Stomach (tissue), 9 donors: ENCODE measurements around the gene PDLIM5. TPM values are rescaled to one million over a fixed set of nuclear protein-coding genes. Genes with fewer than 3 reads are reported as not detected.

ENCODE experiments used
- DNase-seq, 2 donors: peaks; one replicate each; pipeline versions ENCODE4 v3.0.0 to v3.0.0-alpha.2; 2013 to 2019
- H3K27ac ChIP-seq, 5 donors: fragments of 200-600 bp in 4 of 5; sonication (generic) in 4 of 5; one replicate each; pipeline ENCODE4 v1.5.1; 2013 to 2019; ENCODE audit warnings: mild to moderate bottlenecking in 1 of 5, moderate library complexity in 1 of 5
- H3K27me3 ChIP-seq, 3 donors: fragments of 200-600 bp; sonication (generic); one replicate each; pipeline ENCODE4 v1.5.1; 2017 to 2019; ENCODE audit warnings: mixed run types in 1 of 3
- H3K36me3 ChIP-seq, 4 donors: fragments of 200-600 bp; sonication (generic); 1 replicate in 3 of 4; 2 replicates in 1 of 4; pipeline ENCODE4 v1.5.1; 2016 to 2019
- H3K4me1 ChIP-seq, 4 donors: fragments of 200-600 bp; sonication (generic); one replicate each; pipeline ENCODE4 v1.5.1; 2016 to 2019
- H3K4me3 ChIP-seq, 4 donors: fragments of 200-600 bp; sonication (generic) in 3 of 4; one replicate each; pipeline ENCODE4 v1.5.1; 2016 to 2019; ENCODE audit warnings: mild to moderate bottlenecking in 1 of 4
- H3K9me3 ChIP-seq, 4 donors: fragments of 200-600 bp; sonication (generic); one replicate each; pipeline ENCODE4 v1.5.1; 2016 to 2019
- CTCF ChIP-seq, 7 experiments: fragments of 450-650 bp in 4 of 7; fragments of 200-600 bp in 3 of 7; sonication (generic) in 3 of 7; IDR thresholded peaks; one replicate each; pipeline ENCODE4 v1.5.1; 2016 to 2019; ENCODE audit warnings: antibody characterized with exemption in 7 of 7, control low read depth in 2 of 7, mild to moderate bottlenecking in 1 of 7
- EP300 ChIP-seq: sonication (generic); formaldehyde crosslinking; IDR thresholded peaks from one replicate; pipeline ENCODE4 v1.6.1; 2017; ENCODE audit warnings: antibody characterized with exemption
- POLR2A ChIP-seq, 4 donors: fragments of 450-650 bp; IDR thresholded peaks; one replicate each; pipeline ENCODE4 v1.6.1; 2016; ENCODE audit warnings: antibody characterized with exemption in 4 of 4, control low read depth in 2 of 4, mild to moderate bottlenecking in 1 of 4, moderate library complexity in 1 of 4
- POLR2AphosphoS5 ChIP-seq, 3 donors: sonication (generic); formaldehyde crosslinking; IDR thresholded peaks; one replicate each; pipeline ENCODE4 v1.6.1; 2016; ENCODE audit warnings: antibody characterized with exemption in 3 of 3
- WGBS, 5 donors: extraction: QIAGEN DNeasy Blood & Tissue Kit in 3 of 5; methylation state at CpG; one replicate each; pipeline versions ENCODE4 v1.1.5 to v1.1.7; 2013 to 2018; 5-methylcytosine and 5-hydroxymethylcytosine counted together
- intact Hi-C: fragments of 100-400 bp; cut with DNase I; formaldehyde crosslinking; loops from one replicate; pipeline ENCODE4 v1.15.1; 2023; ENCODE audit warnings: low total_unique reads
- polyA plus RNA-seq, 3 donors: library from polyadenylated mRNA; stranded (reverse); fragments of 200-250 nt; gene quantifications; one replicate each; pipeline ENCODE4 v1.2.3, GENCODE V29; 2013
- total RNA-seq, 5 donors: library from RNA; depleted of rRNA; stranded (reverse); fragments of >200 nt; gene quantifications; one replicate each; pipeline versions ENCODE4 v1.1.0 to v1.2.3, GENCODE V29; 2014 to 2016
- donor health status: healthy with polysubstance abuse.
- donor health status: Bipolar disorder and iron deficiency.
- donor health status: healthy.

Gene PDLIM5
- total and polyA plus RNA-seq, 8 donors: 23.7 to 311 (median 40.3) TPM

- DNase-seq: no peak
- H3K27me3 ChIP-seq: no peaks in the 10 kb centered on the region
- H3K27ac ChIP-seq: no peak overlapping the region
- intact Hi-C loops: no loop called here
- H3K4me3 ChIP-seq: no peak overlapping the region
- H3K4me1 ChIP-seq: peaks cover 0 to 25% (median 12%) of the 10 kb centered on the region in 4 donors
- 70 to 90% (median 89%) methylated on average over 2 of the region's 2 CpGs for WGBS, 5 donors
- TF ChIP-seq POLR2AphosphoS5 (IDR thresholded peaks at IDR 0.05) (no peak), POLR2A (IDR thresholded peaks at IDR 0.05) (no peak), EP300 (no peak), CTCF (IDR thresholded peaks at IDR 0.05) (no peak)
- H3K36me3 ChIP-seq: no peaks in the 10 kb centered on the region
- no peaks in the 10 kb centered on the region for H3K9me3 ChIP-seq
Observed at GRCh38 chr4:94407846-94408245, 43.9 kb upstream of the PDLIM5 start.

GRCh38 chr4:94408549-94409374 lies 43.0 kb upstream of the PDLIM5 start:
- Histone ChIP-seq H3K4me1 (peaks cover 0 to 28% (median 15%) of the 10 kb centered on the region in 4 donors), H3K4me3 (no peak overlapping the region), H3K27me3 (no peaks in the 10 kb centered on the region), H3K36me3 (no peaks in the 10 kb centered on the region), H3K9me3 (no peaks in the 10 kb centered on the region), H3K27ac (peak overlapping the region in 2 of 5 donors; percentile 20 to 21)
- DNase-seq: no peak
- intact Hi-C loops: no loop called here
- WGBS, 5 donors: 72 to 88% (median 81%) methylated on average over 5 of the region's 5 CpGs
- TF ChIP-seq EP300 (no peak), POLR2A (IDR thresholded peaks at IDR 0.05) (no peak), CTCF (IDR thresholded peaks at IDR 0.05) (no peak), POLR2AphosphoS5 (IDR thresholded peaks at IDR 0.05) (no peak)

- no peak for TF ChIP-seq POLR2AphosphoS5 (IDR thresholded peaks at IDR 0.05)
- no peak for TF ChIP-seq EP300
- TF ChIP-seq POLR2A (IDR thresholded peaks at IDR 0.05): no peak
- TF ChIP-seq CTCF (IDR thresholded peaks at IDR 0.05): no peak
Observed at GRCh38 chr4:94409375-94409679, 42.4 kb upstream of the PDLIM5 start.

GRCh38 chr4:94409962-94410361 lies 41.8 kb upstream of the PDLIM5 start:
- Histone ChIP-seq H3K27me3 (no peaks in the 10 kb centered on the region), H3K9me3 (no peaks in the 10 kb centered on the region), H3K27ac (peak overlapping the region in 2 of 5 donors; percentile 20 to 21), H3K4me1 (peaks cover 0 to 28% (median 15%) of the 10 kb centered on the region in 4 donors), H3K36me3 (no peaks in the 10 kb centered on the region), H3K4me3 (no peak overlapping the region)
- intact Hi-C loops: no loop called here
- TF ChIP-seq POLR2A (IDR thresholded peaks at IDR 0.05) (no peak), CTCF (IDR thresholded peaks at IDR 0.05) (no peak), POLR2AphosphoS5 (IDR thresholded peaks at IDR 0.05) (no peak), EP300 (no peak)
- DNase-seq: no peak

More at GRCh38 chr4:94409375-94409679, 42.4 kb upstream of the PDLIM5 start:
- H3K27me3 ChIP-seq: no peaks in the 10 kb centered on the region
- no peak for DNase-seq
- H3K9me3 ChIP-seq: no peaks in the 10 kb centered on the region
- peak overlapping the region in 2 of 5 donors; percentile 20 to 21 for H3K27ac ChIP-seq
- no peak overlapping the region for H3K4me3 ChIP-seq
- peaks cover 0 to 28% (median 15%) of the 10 kb centered on the region in 4 donors for H3K4me1 ChIP-seq
- WGBS, 5 donors: 97 to 100% (median 97%) methylated on average over 1 of the region's 1 CpG
- intact Hi-C loops: no loop called here
- no peaks in the 10 kb centered on the region for H3K36me3 ChIP-seq
